Nephron progenitor cell (in vitro differentiated cells): ENCODE results near the gene C1orf94.

Experiments
- DNase-seq: peaks from one replicate; pipeline ENCODE4 v3.0.0; 2021
- H3K27ac Mint-ChIP-seq: 2 replicates; pipeline ENCODE4 v1.8.0; 2021; ENCODE audit warnings: mild to moderate bottlenecking, moderate library complexity, mixed read lengths
- H3K27me3 Mint-ChIP-seq: 2 replicates; pipeline ENCODE4 v1.8.0; 2021; ENCODE audit warnings: mild to moderate bottlenecking, low read depth, mixed read lengths; ENCODE audit not compliant: poor library complexity
- H3K36me3 Mint-ChIP-seq: 2 replicates; pipeline ENCODE4 v1.8.0; 2021; ENCODE audit warnings: low read depth, mixed read lengths
- H3K4me1 Mint-ChIP-seq: 2 replicates; pipeline ENCODE4 v1.8.0; 2021; ENCODE audit warnings: mixed read lengths
- H3K4me3 Mint-ChIP-seq: 2 replicates; pipeline ENCODE4 v1.8.0; 2021; ENCODE audit warnings: mild to moderate bottlenecking, moderate library complexity, mixed read lengths
- H3K9me3 Mint-ChIP-seq: 2 replicates; pipeline ENCODE4 v1.8.0; 2021; ENCODE audit warnings: mild to moderate bottlenecking, moderate library complexity, mixed read lengths
- CTCF ChIP-seq: fragments of 200-600 bp; sonication (generic); IDR thresholded peaks from 2 replicates; pipeline ENCODE4 v1.5.0; 2021; ENCODE audit warnings: antibody characterized with exemption

Gene C1orf94

GRCh38 chr1:34267326-34267725 is 90.6 kb downstream of the C1orf94 start:
- H3K4me3 Mint-ChIP-seq = no peak overlapping the region
- peaks cover 21% of the 10 kb centered on the region for H3K27me3 Mint-ChIP-seq
- no peak for TF ChIP-seq CTCF
- H3K27ac Mint-ChIP-seq = no peak overlapping the region
- H3K36me3 Mint-ChIP-seq = no peaks in the 10 kb centered on the region
- no peak for DNase-seq
- no peaks in the 10 kb centered on the region for H3K9me3 Mint-ChIP-seq
- peaks cover 16% of the 10 kb centered on the region for H3K4me1 Mint-ChIP-seq

GRCh38 chr1:34268311-34268954 is 91.7 kb downstream of the C1orf94 start:
- no peak overlapping the region for H3K27ac Mint-ChIP-seq
- no peaks in the 10 kb centered on the region for H3K9me3 Mint-ChIP-seq
- H3K4me3 Mint-ChIP-seq = no peak overlapping the region
- no peak for TF ChIP-seq CTCF
- peaks cover 21% of the 10 kb centered on the region for H3K27me3 Mint-ChIP-seq
- DNase-seq = no peak
- H3K36me3 Mint-ChIP-seq = no peaks in the 10 kb centered on the region
- peaks cover 16% of the 10 kb centered on the region for H3K4me1 Mint-ChIP-seq
